Endometrium (tissue), 2 donors: ENCODE measurements around the gene KCNG3.
"Not testable (repeated sequence)": the region's sequence is repeated elsewhere in the genome, so short reads cannot be mapped to it uniquely, and the experiment has no call there.

Experiments used
- FAIRE-seq: peaks from 2 replicates; lab custom pipeline; 2012; peaks lifted over from hg19 to GRCh38; lab: Jason Lieb, UNC
- donor health status: control.
- donor health status: control.

Gene KCNG3

DNA sequence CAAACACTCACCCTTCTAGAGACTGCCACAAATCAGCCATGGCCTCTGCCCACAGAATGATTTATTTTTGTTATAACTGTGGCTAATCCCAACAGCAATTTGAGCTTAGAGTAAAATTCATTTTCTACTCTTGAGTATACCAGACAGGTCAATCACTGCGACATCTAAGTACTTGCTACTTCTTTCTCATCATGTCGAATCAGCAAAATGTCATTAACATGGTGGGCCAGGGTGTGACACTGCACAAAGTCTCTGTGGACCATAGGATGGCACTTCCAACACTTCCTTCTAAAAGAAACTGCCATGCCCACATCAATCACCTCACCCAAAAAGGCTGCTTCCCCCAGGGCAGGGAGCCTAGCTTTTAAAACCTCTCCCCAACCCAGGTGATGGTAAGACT, 64.4 kb downstream of the KCNG3 start:
- no peak for FAIRE-seq

- FAIRE-seq = no peak
These were observed 68.1 kb downstream of the KCNG3 start for GRCh38 chr2:42425697-42426096.

DNA sequence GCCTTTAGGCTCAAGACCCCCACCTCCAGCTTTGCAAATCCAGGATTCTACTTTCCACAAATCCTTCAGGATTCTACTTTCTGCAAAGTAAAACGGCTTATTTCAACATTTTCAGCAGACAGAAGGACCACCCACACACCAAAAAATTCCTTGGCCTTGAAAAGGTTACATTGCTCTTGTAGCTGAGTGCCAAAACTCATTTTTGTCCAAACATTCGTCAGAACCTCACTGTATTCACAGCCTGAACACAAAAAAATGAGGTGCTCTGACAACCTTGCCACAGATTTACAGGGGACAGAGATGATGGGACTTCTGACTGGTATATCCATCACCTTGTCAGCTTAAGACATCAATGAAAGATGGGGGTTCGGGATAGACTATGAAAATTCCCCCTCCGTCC, 69.7 kb downstream of the KCNG3 start:
- peak; percentile 85 for FAIRE-seq

- no peak for FAIRE-seq
These were observed 72.1 kb downstream of the KCNG3 start for GRCh38 chr2:42421601-42422239.

GRCh38 chr2:42421157-42421485, 72.7 kb downstream of the KCNG3 start:
- FAIRE-seq = peak; percentile 21

DNA sequence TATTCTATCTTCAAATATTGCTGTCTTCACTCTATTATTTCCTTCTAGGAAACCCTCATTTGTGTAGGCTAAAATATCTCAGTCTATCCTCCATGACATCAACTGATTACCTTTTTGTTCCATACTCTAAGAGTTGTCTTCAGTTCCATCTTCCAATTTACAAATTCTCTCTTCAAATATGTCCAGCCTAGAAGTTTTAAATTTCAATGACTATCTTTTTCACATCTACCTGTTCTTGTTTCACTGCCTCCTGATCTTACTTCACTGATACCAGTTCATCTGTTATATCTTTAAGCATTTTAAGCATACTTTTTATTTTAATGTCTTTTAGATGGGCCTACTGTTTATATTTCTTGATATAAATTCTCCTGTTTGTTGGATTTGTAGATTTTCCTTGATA, 79.1 kb downstream of the KCNG3 start:
- FAIRE-seq = no peak

DNA sequence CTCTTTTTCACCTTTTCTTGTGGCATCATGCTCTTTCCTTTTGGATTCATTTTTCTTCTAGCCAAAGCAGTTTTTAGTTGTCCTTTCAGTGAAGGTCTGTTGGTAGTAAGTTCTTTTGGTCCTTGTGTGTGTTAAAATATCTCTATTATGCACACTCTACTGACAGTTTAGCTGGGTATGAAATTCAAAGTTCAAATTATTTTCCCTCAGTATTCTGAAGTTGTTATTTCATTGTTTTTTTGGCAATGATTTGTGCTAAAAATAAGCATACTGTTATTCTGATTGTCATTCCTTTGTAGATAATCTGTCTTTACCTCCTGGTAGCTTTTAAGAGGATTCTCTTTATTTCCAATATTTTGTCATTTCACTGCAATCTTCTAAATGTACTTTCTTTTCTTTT, 79.6 kb downstream of the KCNG3 start:
- FAIRE-seq = no peak

DNA sequence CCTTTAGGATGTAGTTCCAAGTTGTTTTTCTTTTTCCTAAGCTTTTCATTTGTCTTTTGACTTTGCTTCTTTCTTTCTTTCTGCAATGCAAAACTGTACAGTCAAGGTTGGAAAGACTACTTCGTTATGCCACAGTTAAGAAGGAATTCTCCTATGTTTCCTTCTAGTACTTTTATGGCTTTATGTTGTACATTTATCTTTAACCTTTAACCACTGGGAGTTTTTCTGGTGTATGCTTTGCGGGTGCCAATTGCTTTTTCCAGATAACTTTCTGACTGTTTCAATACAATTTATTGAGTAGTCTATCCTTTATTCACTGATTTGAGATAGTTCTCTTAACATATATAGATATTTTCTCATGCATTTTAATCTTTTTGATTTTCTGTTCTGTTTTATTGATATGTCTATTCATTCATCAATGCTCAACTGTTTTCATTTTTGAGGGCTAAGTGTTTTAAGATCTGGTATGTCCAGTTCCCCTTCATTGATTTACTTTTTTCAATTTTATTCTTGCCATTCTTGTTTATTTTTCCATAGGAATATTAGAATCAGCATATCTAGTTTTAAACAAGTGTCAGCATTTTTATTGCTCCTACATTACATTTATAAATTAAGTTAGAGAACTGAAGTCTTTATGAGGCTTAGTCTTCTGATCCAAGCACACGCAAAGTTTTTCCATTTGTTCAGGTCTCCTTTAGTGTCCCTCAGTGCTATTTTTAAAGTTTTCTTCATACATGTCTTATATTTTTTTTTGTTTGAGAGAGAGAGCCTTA, 82.9 kb downstream of the KCNG3 start:
- FAIRE-seq = no peak

- FAIRE-seq = no peak
These were observed 85.8 kb downstream of the KCNG3 start for GRCh38 chr2:42408009-42408408.

GRCh38 chr2:42407476-42407875, 86.3 kb downstream of the KCNG3 start:
- FAIRE-seq = no peak

DNA sequence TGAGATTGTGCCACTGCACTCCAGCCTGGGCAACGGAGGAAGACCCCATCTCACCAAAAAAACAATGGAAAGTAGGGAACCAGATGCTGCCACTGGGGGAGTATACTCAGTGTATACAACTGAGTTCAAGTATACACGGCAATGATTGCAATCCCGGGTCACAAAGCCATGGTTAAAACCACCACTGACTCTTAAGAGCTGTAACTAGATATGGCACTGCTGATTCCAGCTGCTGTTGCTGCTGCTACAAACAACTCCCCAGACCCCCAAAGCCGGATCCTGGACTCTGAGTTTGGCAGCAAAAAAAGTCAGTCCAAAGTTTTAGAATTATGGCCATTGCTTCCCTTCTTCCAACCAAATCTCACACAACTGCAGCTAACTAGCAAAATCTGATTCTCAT, 89.1 kb downstream of the KCNG3 start:
- FAIRE-seq = no peak

- FAIRE-seq = no peak
These were observed 92.0 kb downstream of the KCNG3 start for GRCh38 chr2:42401773-42402172.

- FAIRE-seq = not testable (repeated sequence)
These were observed 95.7 kb downstream of the KCNG3 start for GRCh38 chr2:42398052-42398451.

DNA sequence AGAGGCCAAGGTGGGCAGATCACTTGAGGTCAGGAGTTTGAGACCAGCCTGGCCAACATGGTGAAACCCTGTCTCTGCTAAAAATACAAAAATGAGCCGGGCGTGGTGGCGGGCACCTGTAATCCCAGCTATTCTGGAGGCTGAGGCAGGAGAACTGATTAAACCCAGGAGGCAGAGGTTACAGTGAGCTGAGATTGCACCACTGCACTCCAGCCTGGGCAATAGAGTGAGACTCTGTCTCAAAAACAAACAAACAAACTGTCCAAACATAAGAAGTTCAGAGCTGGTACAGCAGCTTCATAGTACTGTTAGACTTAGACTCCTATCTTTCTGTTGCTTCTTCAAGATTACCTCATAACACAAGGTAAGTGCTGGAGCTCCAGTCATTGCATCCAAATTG, 100.5 kb downstream of the KCNG3 start:
- FAIRE-seq = not testable (repeated sequence)

GRCh38 chr2:42392191-42392590, 101.6 kb downstream of the KCNG3 start:
- FAIRE-seq = no peak
